T-cell (primary cell): Measurements from ENCODE around the gene SPTAN1. TPM values are rescaled to one million over a fixed set of nuclear protein-coding genes. Genes with fewer than 3 reads are reported as not detected.
"Not testable (repeated sequence)": the region's sequence is repeated elsewhere in the genome, so short reads cannot be mapped to it uniquely, and the experiment has no call there.

ENCODE experiments used
- ATAC-seq, 4 experiments: fragments of 200-7000 bp in 3 of 4; fragments of 150-1000 bp in 1 of 4; cut with Tn5 transposase; replicated peaks in 1 of 4; 1 replicate in 3 of 4; 2 replicates in 1 of 4; pipeline ENCODE4 v1.10.0; 2021; ENCODE audit warnings: moderate library complexity in 3 of 4, mild to moderate bottlenecking in 2 of 4, moderate number of reproducible peaks in 1 of 4
- CTCF ChIA-PET, 2 donors: fragments of 300-600 bp; sonication (Branson Sonifier 250); formaldehyde crosslinking; loops; one replicate each; lab custom pipeline; 2022; ENCODE audit warnings: antibody characterized with exemption in 2 of 2; lab: Charles Lee
- POLR2A ChIA-PET, 2 donors: fragments of 300-600 bp; sonication (Branson Sonifier 250); formaldehyde crosslinking; loops; one replicate each; lab custom pipeline; 2022; ENCODE audit warnings: antibody characterized with exemption in 2 of 2; lab: Charles Lee
- DNase-seq, 35 experiments: peaks; one replicate each; pipeline versions ENCODE4 v3.0.0 to v3.0.0-alpha.2; 2013 to 2023
- H3K27ac ChIP-seq: one replicate; pipeline ENCODE4 v1.5.1; 2013; ENCODE audit warnings: low read length
- H3K27me3 ChIP-seq, 2 experiments: replicated peaks in 1 of 2; 1 replicate in 1 of 2; 2 replicates in 1 of 2; pipeline versions ENCODE4 v1.6.1 to v1.7.0; 2013; ENCODE audit warnings: low read length in 1 of 2, mixed read lengths in 1 of 2; ENCODE audit not compliant: control insufficient read depth in 2 of 2, insufficient read depth in 2 of 2; ENCODE audit errors: extremely low read depth in 1 of 2
- H3K36me3 ChIP-seq, 2 donors: 1 replicate in 1 of 2; 2 replicates in 1 of 2; pipeline versions ENCODE4 v1.6.1 to v1.7.0; 2013; ENCODE audit warnings: low read length in 1 of 2; ENCODE audit not compliant: control insufficient read depth in 2 of 2, insufficient read depth in 1 of 2; ENCODE audit errors: extremely low read depth in 1 of 2
- H3K4me1 ChIP-seq, 2 experiments: 1 replicate in 1 of 2; 2 replicates in 1 of 2; pipeline versions ENCODE4 v1.6.1 to v1.7.0; 2013; ENCODE audit warnings: low read length in 2 of 2, mixed read lengths in 1 of 2; ENCODE audit not compliant: insufficient read depth in 2 of 2, control insufficient read depth in 1 of 2; ENCODE audit errors: extremely low read depth in 1 of 2
- H3K4me3 ChIP-seq, 2 donors: 1 replicate in 1 of 2; 2 replicates in 1 of 2; pipeline versions ENCODE4 v1.5.1 to v1.7.0; 2013; ENCODE audit warnings: mild to moderate bottlenecking in 2 of 2, low read length in 1 of 2, moderate library complexity in 1 of 2; ENCODE audit not compliant: control insufficient read depth in 1 of 2; ENCODE audit errors: extremely low read depth in 1 of 2
- H3K9me3 ChIP-seq: 2 replicates; pipeline ENCODE4 v1.7.0; 2013
- H3K27ac Mint-ChIP-seq, 2 donors: one replicate each; pipeline ENCODE4 v1.8.0; 2020 to 2021; ENCODE audit warnings: mild to moderate bottlenecking in 2 of 2, mixed read lengths in 2 of 2
- H3K27me3 Mint-ChIP-seq, 2 donors: one replicate each; pipeline ENCODE4 v1.8.0; 2021 to 2022; ENCODE audit warnings: mixed read lengths in 2 of 2
- H3K36me3 Mint-ChIP-seq: one replicate; pipeline ENCODE4 v1.8.0; 2021; ENCODE audit warnings: mixed read lengths
- H3K4me1 Mint-ChIP-seq, 3 donors: one replicate each; pipeline ENCODE4 v1.8.0; 2020 to 2022; ENCODE audit warnings: mixed read lengths in 3 of 3, mild to moderate bottlenecking in 1 of 3
- H3K4me3 Mint-ChIP-seq, 3 donors: one replicate each; pipeline ENCODE4 v1.8.0; 2020 to 2022; ENCODE audit warnings: mild to moderate bottlenecking in 3 of 3, mixed read lengths in 3 of 3, moderate library complexity in 3 of 3
- H3K9me3 Mint-ChIP-seq, 3 donors: one replicate each; pipeline ENCODE4 v1.8.0; 2020 to 2022; ENCODE audit warnings: mixed read lengths in 3 of 3
- WGBS: methylation state at CpG from one replicate; pipeline ENCODE4 v1.1.5; 2013; ENCODE audit warnings: missing lambda C conversion rate; ENCODE audit not compliant: insufficient coverage; 5-methylcytosine and 5-hydroxymethylcytosine counted together
- total RNA-seq, 35 experiments: library from RNA in 6 of 35; stranded (reverse) in 6 of 35; fragments of 120-200 nt in 1 of 35; gene quantifications; one replicate each; pipeline versions ENCODE4 v1.2.1 to v1.2.4 and lab custom pipeline; 2013 to 2026

Gene SPTAN1
- total RNA-seq, 5 donors from 2014 or later (not counting 1 experiment from before 2014, with no cell fraction given), result 446 to 594 (median 461) TPM

DNA sequence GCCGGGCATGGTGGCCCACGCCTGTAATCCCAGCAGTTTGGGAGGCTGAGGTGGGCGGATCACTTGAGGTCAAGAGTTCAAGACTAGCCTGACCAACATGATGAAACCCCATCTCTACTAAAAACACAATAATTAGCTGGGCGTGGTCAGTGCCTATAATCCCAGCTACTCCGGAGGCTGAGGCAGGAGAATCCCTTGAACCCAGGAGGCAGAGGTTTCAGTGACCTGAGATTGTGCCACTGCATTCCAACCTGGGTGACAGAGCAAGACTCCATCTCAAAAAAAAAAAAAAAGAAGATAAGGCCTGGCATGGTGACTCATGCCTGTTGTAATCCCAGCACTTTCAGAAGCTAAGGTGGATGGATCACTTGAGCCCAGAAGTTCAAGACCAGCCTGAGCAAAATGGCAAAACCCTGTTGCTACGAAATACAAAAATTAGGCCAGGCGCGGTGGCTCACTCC is 114.1 kb downstream of the SPTAN1 start:
- H3K27ac Mint-ChIP-seq, CTCF ChIA-PET, H3K27me3 Mint-ChIP-seq, H3K9me3 ChIP-seq, H3K4me1 ChIP-seq, POLR2A ChIA-PET, H3K4me3 Mint-ChIP-seq, DNase-seq, H3K9me3 Mint-ChIP-seq, H3K36me3 Mint-ChIP-seq, H3K27me3 ChIP-seq, H3K4me1 Mint-ChIP-seq, H3K27ac ChIP-seq, H3K36me3 ChIP-seq, ATAC-seq, H3K4me3 ChIP-seq: not testable (repeated sequence)
- WGBS, result no CpG with 5 or more reads among the region's 8 CpGs

DNA sequence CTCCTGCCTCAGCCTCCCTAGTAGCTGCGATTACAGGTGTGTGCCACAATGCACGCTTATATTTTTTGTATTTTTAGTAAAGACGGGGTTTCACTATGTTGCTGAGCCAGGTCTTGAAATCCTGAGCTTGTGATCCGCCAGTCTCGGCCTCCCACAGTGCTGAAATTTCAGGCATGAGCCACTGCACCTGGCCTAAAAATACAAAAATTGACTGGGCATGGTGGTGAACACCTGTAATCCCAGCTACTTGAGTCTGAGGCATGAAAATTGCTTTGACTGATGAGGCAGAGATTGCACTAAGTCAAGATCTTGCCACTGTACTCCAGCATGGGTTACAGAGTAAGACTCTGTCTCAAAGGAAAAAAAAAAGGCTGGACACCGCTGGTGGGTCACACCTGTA is 117.4 kb downstream of the SPTAN1 start:
- no peaks in the 10 kb centered on the region for H3K9me3 Mint-ChIP-seq
- WGBS, result 100% methylated on average over 3 of the region's 6 CpGs
- Histone ChIP-seq H3K27me3 (no peaks in the 10 kb centered on the region), H3K9me3 (no peaks in the 10 kb centered on the region), H3K36me3 (peaks cover 0 to 6% of the 10 kb centered on the region in 2 donors), H3K4me3 (no peak overlapping the region), H3K4me1 (no peaks in the 10 kb centered on the region), H3K27ac (no peak overlapping the region)
- H3K36me3 Mint-ChIP-seq, result no peaks in the 10 kb centered on the region
- no peaks in the 10 kb centered on the region for H3K27me3 Mint-ChIP-seq
- DNase-seq, result no peak
- H3K27ac Mint-ChIP-seq, result no peak overlapping the region
- H3K4me1 Mint-ChIP-seq, result no peaks in the 10 kb centered on the region
- ATAC-seq, result no peak
- ChIA-PET POLR2A (interaction anchor here in 1 of 2 donors (0.6 kb wide), 1 partner anchor 316 kb away, joined by 3 read pairs; no protein-coding TSS in a partner anchor), CTCF (interaction anchor here in 1 of 2 donors (0.6 kb wide), 1 partner anchor 157 kb away, joined by 3 read pairs; no protein-coding TSS in a partner anchor)
- H3K4me3 Mint-ChIP-seq, result no peak overlapping the region

- no peak overlapping the region for H3K27ac ChIP-seq
- CTCF ChIA-PET, result interaction anchor here in 1 of 2 donors (0.6 kb wide), 1 partner anchor 11 kb away, joined by 5 read pairs; no protein-coding TSS in a partner anchor
- no peaks in the 10 kb centered on the region for H3K27me3 ChIP-seq
- DNase-seq (no peak), ATAC-seq (no peak)
- no peaks in the 10 kb centered on the region for H3K9me3 Mint-ChIP-seq
- no peak overlapping the region for H3K4me3 Mint-ChIP-seq
- H3K36me3 Mint-ChIP-seq, result no peaks in the 10 kb centered on the region
- H3K4me3 ChIP-seq, result no peak overlapping the region
- H3K4me1 ChIP-seq, result no peaks in the 10 kb centered on the region
- H3K36me3 ChIP-seq, result peaks cover 2 to 4% of the 10 kb centered on the region in 2 donors
- H3K9me3 ChIP-seq, result no peaks in the 10 kb centered on the region
- POLR2A ChIA-PET, result interaction anchor here in 1 of 2 donors (0.5 kb wide), 1 partner anchor 324 kb away, joined by 10 read pairs; no protein-coding TSS in a partner anchor
- no peak overlapping the region for H3K27ac Mint-ChIP-seq
- peaks cover 0 to 3% (median 0%) of the 10 kb centered on the region in 3 donors for H3K4me1 Mint-ChIP-seq
- 100% methylated on average over 1 of the region's 4 CpGs for WGBS
- H3K27me3 Mint-ChIP-seq, result no peaks in the 10 kb centered on the region
These were observed 123.0 kb downstream of the SPTAN1 start for GRCh38 chr9:128675382-128675781.

- H3K4me3 Mint-ChIP-seq, result no peak overlapping the region
- H3K27me3 Mint-ChIP-seq, result no peaks in the 10 kb centered on the region
- no peak overlapping the region for H3K27ac ChIP-seq
- 93% methylated on average over 3 of the region's 10 CpGs for WGBS
- peaks cover 0 to 6% (median 4%) of the 10 kb centered on the region in 3 donors for H3K4me1 Mint-ChIP-seq
- CTCF ChIA-PET, result no interaction called here
- peaks cover 2 to 4% of the 10 kb centered on the region in 2 donors for H3K36me3 ChIP-seq
- POLR2A ChIA-PET, result no interaction called here
- H3K36me3 Mint-ChIP-seq, result peaks cover 4% of the 10 kb centered on the region
- no peak overlapping the region for H3K4me3 ChIP-seq
- no peaks in the 10 kb centered on the region for H3K9me3 ChIP-seq
- H3K9me3 Mint-ChIP-seq, result no peaks in the 10 kb centered on the region
- DNase-seq, result no peak
- no peaks in the 10 kb centered on the region for H3K27me3 ChIP-seq
- ATAC-seq, result no peak
- no peak overlapping the region for H3K27ac Mint-ChIP-seq
- no peaks in the 10 kb centered on the region for H3K4me1 ChIP-seq
These were observed 125.4 kb downstream of the SPTAN1 start for GRCh38 chr9:128677794-128678193.

Other genes starting within 250 kb of the SPTAN1 start
- gene TRUB2, start 230.1 kb upstream of the SPTAN1 start, total RNA-seq, result 10 to 100 TPM; 12.4 to 22.9 (median 21.9) TPM
- gene COQ4, start 229.7 kb upstream of the SPTAN1 start, total RNA-seq, result 10 to 100 TPM; 32.2 to 60.0 (median 54.5) TPM
- gene SLC27A4, start 212.1 kb upstream of the SPTAN1 start, total RNA-seq, result 10 to 100 TPM in 3 of 5 donors, 1 to 10 TPM in 2; 7.3 to 18.4 (median 17.5) TPM
- gene URM1, start 181.2 kb upstream of the SPTAN1 start, total RNA-seq, result 10 to 100 TPM; 38.7 to 55.8 (median 52.5) TPM
- gene CERCAM, start 131.7 kb upstream of the SPTAN1 start, total RNA-seq, result 1 to 10 TPM in 4 of 5 donors, under 1 TPM in 1; 0.30 to 1.9 (median 1.3) TPM
- 10 to 100 TPM; 26.0 to 35.7 (median 33.1) TPM for gene ODF2, start 96.6 kb upstream of the SPTAN1 start, total RNA-seq
- gene GLE1, start 47.9 kb upstream of the SPTAN1 start, total RNA-seq, result 10 to 100 TPM; 15.5 to 30.5 (median 29.1) TPM
- 10 to 100 TPM in 2 of 5 donors, 1 to 10 TPM in 3; 4.1 to 10.5 (median 8.0) TPM for gene DYNC2I2, start 104.3 kb downstream of the SPTAN1 start, total RNA-seq
- 100 to 1,000 TPM; 239 to 279 (median 252) TPM for gene SET, start 136.6 kb downstream of the SPTAN1 start, total RNA-seq
- 1 to 10 TPM; 2.1 to 4.3 (median 3.7) TPM for gene PKN3, start 149.9 kb downstream of the SPTAN1 start, total RNA-seq
- 10 to 100 TPM; 22.6 to 32.9 (median 31.4) TPM for gene ZDHHC12, start 171.5 kb downstream of the SPTAN1 start, total RNA-seq
- gene ZER1, start 219.3 kb downstream of the SPTAN1 start, total RNA-seq, result 10 to 100 TPM; 38.4 to 50.6 (median 40.2) TPM
- gene TBC1D13, start 234.7 kb downstream of the SPTAN1 start, total RNA-seq, result 10 to 100 TPM; 27.6 to 34.3 (median 31.8) TPM